Activated naive CD4-positive, alpha-beta T cell treated with anti-CD3 and anti-CD28 coated beads for 36 hours (primary cell): ENCODE measurements around the gene AATK. TPM values are rescaled to one million over a fixed set of nuclear protein-coding genes. Genes with fewer than 3 reads are reported as not detected.

Experiments used
- microRNA-seq: library from miRNA; unstranded; fragments of <30 nt; microRNA quantifications from one replicate; pipeline ENCODE4 v1.2.0, GENCODE V29; 2022; ENCODE audit warnings: borderline microRNAs expressed, borderline replicate concordance
- total RNA-seq, 2 experiments: library from RNA; stranded (reverse); gene quantifications; one replicate each; pipeline ENCODE4 v1.2.3, GENCODE V29; 2021

Gene AATK
- total RNA-seq, 2 experiments from 2014 or later = 0.32 TPM; not detected in 1

Small RNA genes lying within 50 kb of the gene (microRNA-seq; reads per million reads assigned to microRNA genes)
- gene MIR1250 = not detected
- not detected for gene MIR3065
- not detected for gene MIR338
- gene MIR657 = not detected

Other genes starting within 250 kb of the AATK start
- gene CHMP6, start 174.4 kb downstream of the AATK start, total RNA-seq = 10 to 100 TPM; 10.1 to 10.6 TPM
- gene BAIAP2, start 131.1 kb downstream of the AATK start, total RNA-seq = 1 to 10 TPM; 3.9 to 4.2 TPM
- not detected for gene PVALEF, start 714 bp downstream of the AATK start, total RNA-seq
- 1 to 10 TPM; 9.4 to 9.8 TPM for gene CEP131, start 56.7 kb upstream of the AATK start, total RNA-seq
- 10 to 100 TPM; 21.7 to 25.9 TPM for gene TEPSIN, start 72.8 kb upstream of the AATK start, total RNA-seq
- gene NDUFAF8, start 73.1 kb upstream of the AATK start, total RNA-seq = 10 to 100 TPM; 75.7 to 77.0 TPM
- gene SLC38A10, start 129.1 kb upstream of the AATK start, total RNA-seq = 10 to 100 TPM; 29.1 to 31.9 TPM
- gene BAHCC1, start 229.2 kb upstream of the AATK start, total RNA-seq = under 1 TPM in 1 of 2 experiments, not detected in 1; 0.02 TPM